ENCODE measurements around the gene GCA. TPM values are rescaled to one million over a fixed set of nuclear protein-coding genes. Genes with fewer than 3 reads are reported as not detected.

Gene GCA
- total RNA-seq, 1 experiment from 2014 or later, result 23.1 TPM

Other genes with a start within 250 kb of the GCA start
- not detected in 2 replicates for gene GCG, start 191.9 kb upstream of the GCA start, total RNA-seq (2014; rRNA removed; shearing (Covaris generic))
- not detected in 2 replicates for gene FAP, start 100.7 kb upstream of the GCA start, total RNA-seq (2014; rRNA removed; shearing (Covaris generic))
- 0.55 TPM in 1 of 2 replicates, not detected in the other for gene IFIH1, start 25.4 kb upstream of the GCA start, total RNA-seq (2014; rRNA removed; shearing (Covaris generic))